HG02763 (cell line): ENCODE measurements around the gene TMEM156.
"Not testable (repeated sequence)": the region's sequence is repeated elsewhere in the genome, so short reads cannot be mapped to it uniquely, and the experiment has no call there.

ENCODE experiments used
- ATAC-seq: cut with Tn5 transposase; IDR thresholded peaks from one replicate; pipeline ENCODE4 v1.9.1; 2021; ENCODE audit warnings: mild to moderate bottlenecking, moderate library complexity; ENCODE audit not compliant: unreplicated experiment

TMEM156 gene

GRCh38 chr4:38995660-38996005, 36.6 kb downstream of the TMEM156 start:
- no peak for ATAC-seq

- ATAC-seq, result no peak
These were observed 38.1 kb downstream of the TMEM156 start for GRCh38 chr4:38994135-38994534.

- no peak for ATAC-seq
These were observed 38.5 kb downstream of the TMEM156 start for GRCh38 chr4:38993683-38994082.

GRCh38 chr4:38990241-38990640, 42.0 kb downstream of the TMEM156 start:
- no peak for ATAC-seq

GRCh38 chr4:38989487-38989886, 42.7 kb downstream of the TMEM156 start:
- no peak for ATAC-seq

- not testable (repeated sequence) for ATAC-seq
These were observed 43.9 kb downstream of the TMEM156 start for GRCh38 chr4:38988353-38988752.

GRCh38 chr4:38987491-38987890, 44.7 kb downstream of the TMEM156 start:
- ATAC-seq, result no peak

GRCh38 chr4:38985410-38986100, 46.7 kb downstream of the TMEM156 start:
- ATAC-seq, result no peak

- no peak for ATAC-seq
These were observed 48.2 kb downstream of the TMEM156 start for GRCh38 chr4:38983787-38984598.

GRCh38 chr4:38983291-38983690, 48.9 kb downstream of the TMEM156 start:
- no peak for ATAC-seq

GRCh38 chr4:38982361-38983095, 49.7 kb downstream of the TMEM156 start:
- no peak for ATAC-seq

GRCh38 chr4:38980903-38981676, 51.1 kb downstream of the TMEM156 start:
- no peak for ATAC-seq

GRCh38 chr4:38979511-38980230, 52.5 kb downstream of the TMEM156 start:
- ATAC-seq, result no peak

GRCh38 chr4:38979081-38979480, 53.1 kb downstream of the TMEM156 start:
- ATAC-seq, result no peak

- no peak for ATAC-seq
These were observed 55.9 kb downstream of the TMEM156 start for GRCh38 chr4:38976308-38976707.

- ATAC-seq, result no peak
These were observed 63.5 kb downstream of the TMEM156 start for GRCh38 chr4:38968668-38969067.

- no peak for ATAC-seq
These were observed 64.7 kb downstream of the TMEM156 start for GRCh38 chr4:38967260-38968095.

- no peak for ATAC-seq
These were observed 66.3 kb downstream of the TMEM156 start for GRCh38 chr4:38965866-38966265.
